GM12891 (cell line): ENCODE data around the gene SIGLEC12.
"Not testable (repeated sequence)": the region's sequence is repeated elsewhere in the genome, so short reads cannot be mapped to it uniquely, and the experiment has no call there.

Source experiments
- DNase-seq: peaks from one replicate; pipeline ENCODE4 v3.0.0; 2011; ENCODE audit warnings: low spot score; ENCODE audit not compliant: insufficient read length
- FAIRE-seq: peaks from 2 replicates; lab custom pipeline; 2011; peaks lifted over from hg19 to GRCh38; lab: Jason Lieb, UNC
- PAX5 ChIP-seq: IDR thresholded peaks from 2 replicates; pipeline ENCODE4 v1.6.1; 2011; ENCODE audit warnings: low read length, moderate library complexity, mild to moderate bottlenecking; ENCODE audit not compliant: insufficient read depth, severe bottlenecking
- POLR2A ChIP-seq: IDR thresholded peaks from 2 replicates; pipeline ENCODE4 v1.6.1; 2011; ENCODE audit warnings: low read depth, low read length, control low read depth
- POLR2AphosphoS5 ChIP-seq: IDR thresholded peaks from 2 replicates; pipeline ENCODE4 v1.6.1; 2011; ENCODE audit warnings: low read depth, low read length, control low read depth
- POU2F2 ChIP-seq: IDR thresholded peaks from 2 replicates; pipeline ENCODE4 v1.6.1; 2011; ENCODE audit warnings: low read depth, mild to moderate bottlenecking, control low read depth, low read length, moderate library complexity
- SPI1 ChIP-seq: IDR thresholded peaks from 2 replicates; pipeline ENCODE4 v1.6.1; 2011; ENCODE audit warnings: low read depth, low read length, control low read depth
- TAF1 ChIP-seq: IDR thresholded peaks from 2 replicates; pipeline ENCODE4 v1.6.1; 2011; ENCODE audit warnings: low read depth, low read length, control low read depth

Gene SIGLEC12

GRCh38 chr19:51448411-51449016, 53.1 kb downstream of the SIGLEC12 start:
- no peak for FAIRE-seq
- TF ChIP-seq PAX5: no peak
- TF ChIP-seq SPI1: no peak
- TF ChIP-seq POU2F2: no peak
- no peak for TF ChIP-seq POLR2AphosphoS5
- DNase-seq: no peak

GRCh38 chr19:51448011-51448410, 53.6 kb downstream of the SIGLEC12 start:
- TF ChIP-seq POLR2AphosphoS5 (no peak), SPI1 (no peak), PAX5 (no peak), TAF1 (no peak), POLR2A (no peak), POU2F2 (no peak)

GRCh38 chr19:51447510-51447909, 54.1 kb downstream of the SIGLEC12 start:
- not testable (repeated sequence) for DNase-seq, FAIRE-seq

More at GRCh38 chr19:51448011-51448410, 53.6 kb downstream of the SIGLEC12 start:
- no peak for FAIRE-seq
- no peak for DNase-seq

GRCh38 chr19:51441410-51442390, 59.9 kb downstream of the SIGLEC12 start:
- DNase-seq: peak; percentile 46
- FAIRE-seq: peak; percentile 100
- TF ChIP-seq PAX5 (peak; percentile 55), POU2F2 (peak; percentile 72; the same call in 1 of the 2 replicates), TAF1 (no peak), POLR2A (no peak), SPI1 (0 out of 2 replicates have a peak, but pooled peaks have one; percentile 16), POLR2AphosphoS5 (no peak)
